Measurements from ENCODE around the gene MAPK14. TPM values are rescaled to one million over a fixed set of nuclear protein-coding genes. Genes with fewer than 3 reads are reported as not detected.

The MAPK14 gene
- total and polyA plus RNA-seq, 4 donors = 16.9 to 82.7 (median 35.9) TPM

GRCh38 chr6:36071714-36072113, 44.1 kb downstream of the MAPK14 start:
- Histone ChIP-seq H3K9ac (ENCODE audit: low read depth in 1 of 2, low read length in 2 of 2) (no peak overlapping the region), H3K27ac (ENCODE audit: low read depth in 1 of 2, low read length in 2 of 2) (no peak overlapping the region), H3K9me3 (ENCODE audit: control insufficient read depth in 4 of 4, low read length in 3 of 4) (no peaks in the 10 kb centered on the region), H3K4me1 (ENCODE audit: control insufficient read depth in 4 of 4, insufficient read depth in 4 of 4, low read length in 3 of 4) (peaks cover 4 to 30% (median 15%) of the 10 kb centered on the region in 4 donors), H3K36me3 (ENCODE audit: control insufficient read depth in 4 of 4, insufficient read depth in 3 of 4, low read depth in 1 of 4, low read length in 3 of 4) (peaks cover 0 to 4% (median 0%) of the 10 kb centered on the region in 4 donors), H3K4me3 (ENCODE audit: low read depth in 1 of 3, low read length in 3 of 3) (no peak overlapping the region), H3K27me3 (ENCODE audit: control insufficient read depth in 4 of 4, insufficient read depth in 4 of 4, low read length in 3 of 4) (no peaks in the 10 kb centered on the region)
- TF ChIP-seq MAX (IDR thresholded peaks at IDR 0.05) (no peak), ATF3 (IDR thresholded peaks at IDR 0.05) (no peak), RXRA (IDR thresholded peaks at IDR 0.05) (no peak), RAD21 (IDR thresholded peaks at IDR 0.05) (no peak), ZBTB33 (IDR thresholded peaks at IDR 0.05) (no peak)
- WGBS = 99% methylated on average over 1 of the region's 1 CpG
- DNase-seq (ENCODE audit: low spot score) = no peak

GRCh38 chr6:36072681-36073080, 45.1 kb downstream of the MAPK14 start:
- Histone ChIP-seq H3K4me3 (ENCODE audit: low read depth in 1 of 3, low read length in 3 of 3) (no peak overlapping the region), H3K9ac (ENCODE audit: low read depth in 1 of 2, low read length in 2 of 2) (no peak overlapping the region), H3K27me3 (ENCODE audit: control insufficient read depth in 4 of 4, insufficient read depth in 4 of 4, low read length in 3 of 4) (no peaks in the 10 kb centered on the region), H3K9me3 (ENCODE audit: control insufficient read depth in 4 of 4, low read length in 3 of 4) (no peaks in the 10 kb centered on the region), H3K4me1 (ENCODE audit: control insufficient read depth in 4 of 4, insufficient read depth in 4 of 4, low read length in 3 of 4) (peaks cover 4 to 20% (median 10%) of the 10 kb centered on the region in 4 donors), H3K36me3 (ENCODE audit: control insufficient read depth in 4 of 4, insufficient read depth in 3 of 4, low read depth in 1 of 4, low read length in 3 of 4) (peaks cover 0 to 8% (median 2%) of the 10 kb centered on the region in 4 donors), H3K27ac (ENCODE audit: low read depth in 1 of 2, low read length in 2 of 2) (no peak overlapping the region)
- TF ChIP-seq EGR1 (IDR thresholded peaks at IDR 0.05; ENCODE audit: low read depth in 2 of 2) (no peak), YY1 (IDR thresholded peaks at IDR 0.05) (no peak), RAD21 (IDR thresholded peaks at IDR 0.05) (no peak), NR2F2 (IDR thresholded peaks at IDR 0.05) (no peak), FOXA2 (IDR thresholded peaks at IDR 0.05) (no peak), SP1 (IDR thresholded peaks at IDR 0.05) (no peak), ZBTB33 (IDR thresholded peaks at IDR 0.05) (no peak), GABPA (IDR thresholded peaks at IDR 0.05 in 1 of 2, conservative IDR thresholded peaks at IDR 0.05 in 1 of 2) (no peak), TAF1 (conservative IDR thresholded peaks at IDR 0.05) (no peak), JUND (IDR thresholded peaks at IDR 0.05) (no peak), REST (IDR thresholded peaks at IDR 0.05) (no peak), ATF3 (IDR thresholded peaks at IDR 0.05) (no peak), MAX (IDR thresholded peaks at IDR 0.05) (no peak), CTCF (IDR thresholded peaks at IDR 0.05; ENCODE audit: low read depth, low read length, missing input control) (no peak)
- DNase-seq (ENCODE audit: low spot score) = no peak
- 92% methylated on average over 4 of the region's 4 CpGs for WGBS
